Parathyroid adenoma (tissue), 2 donors: ENCODE measurements around the gene ZNF319.
A peak's percentile ranks its signal among the peaks of the same experiment; 100 is the strongest.

Experiments used
- H2AFZ ChIP-seq: fragments of 300-600 bp; sonication (generic); one replicate; pipeline ENCODE4 v1.7.0; 2017; ENCODE audit warnings: antibody characterized with exemption, mild to moderate bottlenecking
- H3K27ac ChIP-seq: fragments of 300-600 bp; sonication (generic); one replicate; pipeline ENCODE4 v1.7.0; 2017
- H3K27me3 ChIP-seq: fragments of 300-600 bp; sonication (generic); one replicate; pipeline ENCODE4 v1.7.0; 2017; ENCODE audit warnings: low read length; ENCODE audit not compliant: control insufficient read depth, insufficient read depth
- H3K36me3 ChIP-seq: fragments of 300-600 bp; sonication (generic); one replicate; pipeline ENCODE4 v1.7.0; 2017; ENCODE audit warnings: low read length; ENCODE audit not compliant: control insufficient read depth, insufficient read depth
- H3K4me1 ChIP-seq: fragments of 300-600 bp; sonication (generic); one replicate; pipeline ENCODE4 v1.7.0; 2017; ENCODE audit warnings: control low read depth
- H3K4me2 ChIP-seq: fragments of 300-600 bp; sonication (generic); one replicate; pipeline ENCODE4 v1.7.0; 2017; ENCODE audit warnings: low read length
- H3K4me3 ChIP-seq: fragments of 300-600 bp; sonication (generic); one replicate; pipeline ENCODE4 v1.7.0; 2017; ENCODE audit warnings: low read depth, low read length
- H3K79me2 ChIP-seq: fragments of 300-600 bp; sonication (generic); one replicate; pipeline ENCODE4 v1.7.0; 2017; ENCODE audit warnings: control low read depth
- H3K9ac ChIP-seq: fragments of 300-600 bp; sonication (generic); one replicate; pipeline ENCODE4 v1.7.0; 2017; ENCODE audit warnings: mild to moderate bottlenecking
- H3K9me3 ChIP-seq: fragments of 300-600 bp; sonication (generic); one replicate; pipeline ENCODE4 v1.7.0; 2017; ENCODE audit warnings: low read length; ENCODE audit not compliant: control insufficient read depth
- CTCF ChIP-seq: fragments of 300-600 bp; sonication (generic); IDR thresholded peaks from one replicate; pipeline ENCODE4 v1.7.0; 2017; ENCODE audit warnings: antibody characterized with exemption, mild to moderate bottlenecking
- donor health status: primary hyperparathyroidism.

Gene ZNF319

GRCh38 chr16:57985204-57986181 lies 15.0 kb downstream of the ZNF319 start:
- H3K36me3 ChIP-seq, result no peaks in the 10 kb centered on the region
- H3K27me3 ChIP-seq, result no peaks in the 10 kb centered on the region
- peak overlapping the region; percentile 92 for H2AFZ ChIP-seq
- H3K4me2 ChIP-seq, result peak overlapping the region; percentile 60
- H3K4me3 ChIP-seq, result no peak overlapping the region
- TF ChIP-seq CTCF, result no peak
- H3K9me3 ChIP-seq, result no peaks in the 10 kb centered on the region
- no peaks in the 10 kb centered on the region for H3K79me2 ChIP-seq
- peaks cover 10% of the 10 kb centered on the region for H3K4me1 ChIP-seq
- H3K27ac ChIP-seq, result no peak overlapping the region
- H3K9ac ChIP-seq, result no peak overlapping the region

- peaks cover 10% of the 10 kb centered on the region for H3K4me1 ChIP-seq
- H3K4me3 ChIP-seq, result no peak overlapping the region
- no peaks in the 10 kb centered on the region for H3K36me3 ChIP-seq
- peak overlapping the region; percentile 92 for H2AFZ ChIP-seq
- no peak overlapping the region for H3K27ac ChIP-seq
- no peaks in the 10 kb centered on the region for H3K27me3 ChIP-seq
- no peaks in the 10 kb centered on the region for H3K9me3 ChIP-seq
- H3K79me2 ChIP-seq, result no peaks in the 10 kb centered on the region
- no peak overlapping the region for H3K9ac ChIP-seq
- TF ChIP-seq CTCF, result no peak
- H3K4me2 ChIP-seq, result peak overlapping the region; percentile 60
Measured at GRCh38 chr16:57984443-57985203, 15.8 kb downstream of the ZNF319 start.

GRCh38 chr16:57982385-57982784 lies 18.1 kb downstream of the ZNF319 start:
- no peaks in the 10 kb centered on the region for H3K27me3 ChIP-seq
- no peak overlapping the region for H2AFZ ChIP-seq
- H3K27ac ChIP-seq, result no peak overlapping the region
- no peaks in the 10 kb centered on the region for H3K79me2 ChIP-seq
- TF ChIP-seq CTCF, result no peak
- H3K4me1 ChIP-seq, result peaks cover 10% of the 10 kb centered on the region
- H3K9ac ChIP-seq, result no peak overlapping the region
- H3K36me3 ChIP-seq, result no peaks in the 10 kb centered on the region
- H3K9me3 ChIP-seq, result no peaks in the 10 kb centered on the region
- H3K4me2 ChIP-seq, result no peak overlapping the region
- no peak overlapping the region for H3K4me3 ChIP-seq

GRCh38 chr16:57981636-57982035 lies 18.8 kb downstream of the ZNF319 start:
- Histone ChIP-seq H3K4me2 (no peak overlapping the region), H3K4me3 (no peak overlapping the region), H3K36me3 (no peaks in the 10 kb centered on the region), H3K79me2 (no peaks in the 10 kb centered on the region), H3K9ac (no peak overlapping the region), H3K4me1 (peaks cover 10% of the 10 kb centered on the region), H2AFZ (no peak overlapping the region), H3K27ac (no peak overlapping the region), H3K27me3 (no peaks in the 10 kb centered on the region), H3K9me3 (no peaks in the 10 kb centered on the region)
- TF ChIP-seq CTCF, result no peak
